ENCODE results near the gene GPR156. TPM values are rescaled to one million over a fixed set of nuclear protein-coding genes. Genes with fewer than 3 reads are reported as not detected.
"Not testable (repeated sequence)": the region's sequence is repeated elsewhere in the genome, so short reads cannot be mapped to it uniquely, and the experiment has no call there.

Gene GPR156
- total RNA-seq, 1 experiment from 2014 or later = 2.8 TPM

GRCh38 chr3:120227710-120228347 lies 57.2 kb downstream of the GPR156 start:
- no peaks in the 10 kb centered on the region for H4K20me1 ChIP-seq (ENCODE audit: insufficient read depth)
- intact Hi-C loops (cut with micrococcal nuclease; ENCODE audit: unreplicated experiment) = no loop called here
- TF ChIP-seq, protein P1, sequence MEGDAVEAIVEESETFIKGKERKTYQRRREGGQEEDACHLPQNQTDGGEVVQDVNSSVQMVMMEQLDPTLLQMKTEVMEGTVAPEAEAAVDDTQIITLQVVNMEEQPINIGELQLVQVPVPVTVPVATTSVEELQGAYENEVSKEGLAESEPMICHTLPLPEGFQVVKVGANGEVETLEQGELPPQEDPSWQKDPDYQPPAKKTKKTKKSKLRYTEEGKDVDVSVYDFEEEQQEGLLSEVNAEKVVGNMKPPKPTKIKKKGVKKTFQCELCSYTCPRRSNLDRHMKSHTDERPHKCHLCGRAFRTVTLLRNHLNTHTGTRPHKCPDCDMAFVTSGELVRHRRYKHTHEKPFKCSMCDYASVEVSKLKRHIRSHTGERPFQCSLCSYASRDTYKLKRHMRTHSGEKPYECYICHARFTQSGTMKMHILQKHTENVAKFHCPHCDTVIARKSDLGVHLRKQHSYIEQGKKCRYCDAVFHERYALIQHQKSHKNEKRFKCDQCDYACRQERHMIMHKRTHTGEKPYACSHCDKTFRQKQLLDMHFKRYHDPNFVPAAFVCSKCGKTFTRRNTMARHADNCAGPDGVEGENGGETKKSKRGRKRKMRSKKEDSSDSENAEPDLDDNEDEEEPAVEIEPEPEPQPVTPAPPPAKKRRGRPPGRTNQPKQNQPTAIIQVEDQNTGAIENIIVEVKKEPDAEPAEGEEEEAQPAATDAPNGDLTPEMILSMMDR (conservative IDR thresholded peaks at IDR 0.05) = no peak
- TF ChIP-seq EZH2 (IDR thresholded peaks at IDR 0.05; ENCODE audit: low read depth) = no peak
- H2AFZ ChIP-seq = no peak overlapping the region
- H3K27me3 ChIP-seq (ENCODE audit: insufficient read depth, low read depth) = no peaks in the 10 kb centered on the region
- H3K9me2 ChIP-seq (ENCODE audit: insufficient read depth) = no peaks in the 10 kb centered on the region
- no peaks in the 10 kb centered on the region for H3F3A ChIP-seq (ENCODE audit: insufficient read depth, low read depth)
- H3K4me2 ChIP-seq = no peak overlapping the region
- H3K27ac ChIP-seq = no peak overlapping the region
- CTCF ChIA-PET = no interaction called here
- DNase-seq = no peak
- no peak overlapping the region for H3K4me3 ChIP-seq
- no peaks in the 10 kb centered on the region for H3K4me1 ChIP-seq (replicated peaks; ENCODE audit: insufficient read depth)
- BruUV-seq (replicated peaks) = no TSS peak
- 0 out of 2 replicates have a peak, but pooled peaks cover 7% of the 10 kb centered on the region for H3K9me3 ChIP-seq (ENCODE audit: insufficient read depth, low read depth)
- no peaks in the 10 kb centered on the region for H3K36me3 ChIP-seq (ENCODE audit: low read depth)
- POLR2A ChIA-PET (ENCODE audit: unreplicated experiment) = no interaction called here
- H3K79me2 ChIP-seq (ENCODE audit: low read depth) = no peaks in the 10 kb centered on the region

GRCh38 chr3:120224237-120224636 lies 60.8 kb downstream of the GPR156 start:
- no peak overlapping the region for H2AFZ ChIP-seq
- H3F3A ChIP-seq (ENCODE audit: insufficient read depth, low read depth) = no peaks in the 10 kb centered on the region
- no peak overlapping the region for H3K27ac ChIP-seq
- BruUV-seq (replicated peaks) = no TSS peak
- intact Hi-C loops (cut with micrococcal nuclease; ENCODE audit: unreplicated experiment) = no loop called here
- H3K4me1 ChIP-seq (replicated peaks; ENCODE audit: insufficient read depth) = no peaks in the 10 kb centered on the region
- H4K20me1 ChIP-seq (ENCODE audit: insufficient read depth) = no peaks in the 10 kb centered on the region
- H3K36me3 ChIP-seq (ENCODE audit: low read depth) = no peaks in the 10 kb centered on the region
- no peaks in the 10 kb centered on the region for H3K9me3 ChIP-seq (ENCODE audit: insufficient read depth, low read depth)
- no peak for DNase-seq
- H3K27me3 ChIP-seq (ENCODE audit: insufficient read depth, low read depth) = no peaks in the 10 kb centered on the region
- CTCF ChIA-PET = interaction anchor here (0.5 kb wide), 1 partner anchor 259 kb away, joined by 3 read pairs; no protein-coding TSS in a partner anchor
- no peaks in the 10 kb centered on the region for H3K9me2 ChIP-seq (ENCODE audit: insufficient read depth)
- H3K4me3 ChIP-seq = no peak overlapping the region
- POLR2A ChIA-PET (ENCODE audit: unreplicated experiment) = no interaction called here
- no peak overlapping the region for H3K4me2 ChIP-seq
- H3K79me2 ChIP-seq (ENCODE audit: low read depth) = no peaks in the 10 kb centered on the region
- TF ChIP-seq EZH2 (IDR thresholded peaks at IDR 0.05; ENCODE audit: low read depth) = no peak
- TF ChIP-seq, protein P1 (conservative IDR thresholded peaks at IDR 0.05) = no peak

DNA sequence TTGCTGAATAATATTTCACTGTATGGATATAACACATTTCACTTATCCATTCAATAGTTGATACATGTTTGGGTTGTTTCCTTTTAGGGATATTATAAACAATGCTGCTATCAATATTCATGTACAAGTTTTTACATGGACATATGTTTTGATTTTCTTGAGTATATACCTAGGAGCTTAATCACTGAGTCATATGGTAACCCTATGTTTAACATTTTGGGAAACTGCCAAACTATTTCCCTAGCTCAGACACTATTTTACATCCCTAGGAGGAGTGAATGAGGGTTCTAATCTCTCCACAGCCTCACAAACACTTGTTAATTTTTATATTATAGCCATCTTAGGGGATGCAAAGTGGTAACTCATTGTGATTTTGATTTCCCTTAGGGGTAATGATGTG lies 66.0 kb downstream of the GPR156 start:
- H3K27me3 ChIP-seq (ENCODE audit: insufficient read depth, low read depth) = no peaks in the 10 kb centered on the region
- POLR2A ChIA-PET (ENCODE audit: unreplicated experiment) = no interaction called here
- H3K4me1 ChIP-seq (replicated peaks; ENCODE audit: insufficient read depth) = no peaks in the 10 kb centered on the region
- no peak for DNase-seq
- no peak for TF ChIP-seq EZH2 (IDR thresholded peaks at IDR 0.05; ENCODE audit: low read depth)
- TF ChIP-seq, protein P1 (conservative IDR thresholded peaks at IDR 0.05) = no peak
- no peaks in the 10 kb centered on the region for H3K36me3 ChIP-seq (ENCODE audit: low read depth)
- no peaks in the 10 kb centered on the region for H4K20me1 ChIP-seq (ENCODE audit: insufficient read depth)
- no peak overlapping the region for H3K4me2 ChIP-seq
- no peak overlapping the region for H3K4me3 ChIP-seq
- CTCF ChIA-PET = no interaction called here
- no peak overlapping the region for H3K27ac ChIP-seq
- BruUV-seq (replicated peaks) = no TSS peak
- H3K9me2 ChIP-seq (ENCODE audit: insufficient read depth) = no peaks in the 10 kb centered on the region
- no peaks in the 10 kb centered on the region for H3K9me3 ChIP-seq (ENCODE audit: insufficient read depth, low read depth)
- H2AFZ ChIP-seq = no peak overlapping the region
- H3K79me2 ChIP-seq (ENCODE audit: low read depth) = no peaks in the 10 kb centered on the region
- H3F3A ChIP-seq (ENCODE audit: insufficient read depth, low read depth) = no peaks in the 10 kb centered on the region
- intact Hi-C loops (cut with micrococcal nuclease; ENCODE audit: unreplicated experiment) = no loop called here

- DNase-seq; H3K9me2 ChIP-seq (ENCODE audit: insufficient read depth); H3K79me2 ChIP-seq (ENCODE audit: low read depth); intact Hi-C loops (cut with micrococcal nuclease; ENCODE audit: unreplicated experiment); H3K27ac ChIP-seq; H3K4me3 ChIP-seq; BruUV-seq (replicated peaks); H3K4me1 ChIP-seq (replicated peaks; ENCODE audit: insufficient read depth); H3F3A ChIP-seq (ENCODE audit: insufficient read depth, low read depth); H3K4me2 ChIP-seq; H3K27me3 ChIP-seq (ENCODE audit: insufficient read depth, low read depth); H4K20me1 ChIP-seq (ENCODE audit: insufficient read depth); H3K9me3 ChIP-seq (ENCODE audit: insufficient read depth, low read depth); CTCF ChIA-PET; H2AFZ ChIP-seq; POLR2A ChIA-PET (ENCODE audit: unreplicated experiment); H3K36me3 ChIP-seq (ENCODE audit: low read depth): not testable (repeated sequence)
Observed at GRCh38 chr3:120216633-120217032, 68.4 kb downstream of the GPR156 start.

All from PC-9 (cell line).